Muscle of arm (tissue), 12 donors: ENCODE data around the gene NELFCD. TPM values are rescaled to one million over a fixed set of nuclear protein-coding genes. Genes with fewer than 3 reads are reported as not detected.

ENCODE experiments used
- DNase-seq: peaks from one replicate; pipeline ENCODE4 v3.0.0-alpha.2; 2013
- polyA plus RNA-seq, 12 donors: library from polyadenylated mRNA; unstranded; fragments of 120-200 nt; gene quantifications; one replicate each; pipeline ENCODE4 v1.2.1, GENCODE V29; 2013; ENCODE audit not compliant: insufficient read length in 12 of 12

NELFCD gene
- polyA plus RNA-seq, 12 donors: 46.8 to 95.9 (median 59.8) TPM; not detected in 1

DNA sequence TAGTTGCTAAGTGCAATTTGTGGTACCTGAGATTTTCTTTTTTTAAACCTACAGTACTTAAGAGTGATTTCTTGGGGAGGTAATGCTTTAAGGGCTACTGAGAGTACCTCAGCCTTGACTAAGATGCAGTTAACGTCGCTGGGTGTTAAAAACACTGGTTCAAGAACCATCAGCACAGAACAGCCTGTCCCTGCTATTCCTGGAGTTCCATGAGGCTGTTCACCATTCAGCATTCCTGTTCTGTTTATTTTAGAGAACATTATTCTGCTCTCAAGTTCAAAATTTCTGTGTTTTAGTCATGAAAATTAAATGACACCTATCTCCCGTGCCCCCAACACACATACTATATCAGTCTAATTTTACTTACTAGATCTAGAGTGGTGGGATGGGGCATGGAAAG, 63.2 kb downstream of the NELFCD start:
- DNase-seq: no peak

Other genes starting within 250 kb of the NELFCD start
- 1 to 10 TPM in 10 of 12 donors, not detected in 2; 1.2 to 4.0 (median 2.2) TPM for gene GNAS-AS1, start 130.4 kb upstream of the NELFCD start, polyA plus RNA-seq
- 1,000 to 10,000 TPM; 1,830 to 3,969 (median 3,341) TPM for gene GNAS, start 128.5 kb upstream of the NELFCD start, polyA plus RNA-seq
- 100 to 1,000 TPM in 1 of 12 donors, 10 to 100 TPM in 10, not detected in 1; 56.0 to 108 (median 65.1) TPM for gene CTSZ, start 26.0 kb downstream of the NELFCD start, polyA plus RNA-seq
- 1 to 10 TPM in 2 of 12 donors, under 1 TPM in 8, not detected in 2; 0.20 to 1.1 (median 0.59) TPM for gene TUBB1, start 38.2 kb downstream of the NELFCD start, polyA plus RNA-seq
- 100 to 1,000 TPM in 10 of 12 donors, 10 to 100 TPM in 1, not detected in 1; 54.1 to 215 (median 171) TPM for gene ATP5F1E, start 51.1 kb downstream of the NELFCD start, polyA plus RNA-seq
- gene PRELID3B, start 61.5 kb downstream of the NELFCD start, polyA plus RNA-seq: 1,000 to 10,000 TPM in 1 of 12 donors, 10 to 100 TPM in 11; 41.2 to 1,582 (median 52.9) TPM
- under 1 TPM in 10 of 12 donors, not detected in 2; 0.15 to 0.68 (median 0.31) TPM for gene ZNF831, start 182.6 kb downstream of the NELFCD start, polyA plus RNA-seq